Upper lobe of left lung (tissue), 4 donors: ENCODE data around the gene IGF2BP3.

Experiments used
- EP300 ChIP-seq, 4 donors: sonication (generic); formaldehyde crosslinking; IDR thresholded peaks; one replicate each; pipeline ENCODE4 v1.5.1; 2017; ENCODE audit warnings: antibody characterized with exemption in 4 of 4, control low read depth in 2 of 4
- TF ChIP-seq, protein P1 (sequence below), 6 experiments: fragments of 450-650 bp in 4 of 6; fragments of 200-600 bp in 2 of 6; sonication (generic) in 2 of 6; IDR thresholded peaks; one replicate each; pipeline ENCODE4 v1.5.1; 2016 to 2019; ENCODE audit warnings: antibody characterized with exemption in 6 of 6

DNA sequence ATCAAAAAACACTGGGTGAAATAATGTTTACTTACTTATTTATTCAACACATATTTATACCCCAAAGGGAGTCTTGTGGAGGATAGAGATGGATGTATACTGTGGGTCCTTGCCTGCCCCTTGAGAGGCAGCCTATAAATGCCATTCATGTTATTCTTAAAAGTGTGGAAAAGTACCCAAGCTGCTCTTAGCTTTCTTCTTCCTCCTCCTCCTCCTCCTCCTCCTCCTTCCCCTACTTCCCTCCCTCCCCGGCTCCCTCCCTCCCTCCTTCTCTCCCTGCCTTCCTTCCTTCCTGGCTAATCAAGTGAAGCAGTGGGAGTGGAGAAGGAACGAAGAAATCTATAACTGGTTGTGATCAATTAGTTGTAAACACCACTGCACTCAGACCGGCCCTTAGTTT is 21.2 kb upstream of the IGF2BP3 start:
- TF ChIP-seq, protein P1, sequence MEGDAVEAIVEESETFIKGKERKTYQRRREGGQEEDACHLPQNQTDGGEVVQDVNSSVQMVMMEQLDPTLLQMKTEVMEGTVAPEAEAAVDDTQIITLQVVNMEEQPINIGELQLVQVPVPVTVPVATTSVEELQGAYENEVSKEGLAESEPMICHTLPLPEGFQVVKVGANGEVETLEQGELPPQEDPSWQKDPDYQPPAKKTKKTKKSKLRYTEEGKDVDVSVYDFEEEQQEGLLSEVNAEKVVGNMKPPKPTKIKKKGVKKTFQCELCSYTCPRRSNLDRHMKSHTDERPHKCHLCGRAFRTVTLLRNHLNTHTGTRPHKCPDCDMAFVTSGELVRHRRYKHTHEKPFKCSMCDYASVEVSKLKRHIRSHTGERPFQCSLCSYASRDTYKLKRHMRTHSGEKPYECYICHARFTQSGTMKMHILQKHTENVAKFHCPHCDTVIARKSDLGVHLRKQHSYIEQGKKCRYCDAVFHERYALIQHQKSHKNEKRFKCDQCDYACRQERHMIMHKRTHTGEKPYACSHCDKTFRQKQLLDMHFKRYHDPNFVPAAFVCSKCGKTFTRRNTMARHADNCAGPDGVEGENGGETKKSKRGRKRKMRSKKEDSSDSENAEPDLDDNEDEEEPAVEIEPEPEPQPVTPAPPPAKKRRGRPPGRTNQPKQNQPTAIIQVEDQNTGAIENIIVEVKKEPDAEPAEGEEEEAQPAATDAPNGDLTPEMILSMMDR (IDR thresholded peaks at IDR 0.05), result no peak
- TF ChIP-seq EP300 (IDR thresholded peaks at IDR 0.05), result no peak
